ENCODE measurements around the gene NLRP4.
"Not testable (repeated sequence)": the region's sequence is repeated elsewhere in the genome, so short reads cannot be mapped to it uniquely, and the experiment has no call there.

NLRP4 gene

GRCh38 chr19:55882626-55883025 is 46.3 kb downstream of the NLRP4 start:
- no peak for DNase-seq

DNA sequence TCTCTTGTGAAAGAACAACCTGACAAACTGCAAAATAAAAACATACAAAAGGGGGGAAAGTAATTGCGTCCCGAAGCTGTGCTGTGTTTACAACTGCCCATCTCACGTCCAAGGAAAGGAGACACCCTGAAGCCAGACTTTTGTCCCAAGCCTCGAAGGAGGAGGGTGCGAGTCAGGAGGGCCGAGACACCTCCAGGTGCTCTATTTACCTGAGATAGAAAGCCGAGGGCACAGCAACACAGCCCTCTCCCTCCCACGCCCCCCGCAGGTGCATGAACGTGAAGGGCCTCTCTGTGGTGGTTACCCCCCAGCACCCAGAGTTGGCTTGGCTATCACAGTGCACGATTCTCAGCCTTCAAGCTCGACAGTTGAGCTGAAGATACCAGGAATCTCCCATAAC is 62.6 kb downstream of the NLRP4 start:
- no peak for DNase-seq

- DNase-seq = no peak
Measured at GRCh38 chr19:55901369-55902079, 65.2 kb downstream of the NLRP4 start.

- no peak for DNase-seq
Measured at GRCh38 chr19:55902080-55902751, 65.9 kb downstream of the NLRP4 start.

DNA sequence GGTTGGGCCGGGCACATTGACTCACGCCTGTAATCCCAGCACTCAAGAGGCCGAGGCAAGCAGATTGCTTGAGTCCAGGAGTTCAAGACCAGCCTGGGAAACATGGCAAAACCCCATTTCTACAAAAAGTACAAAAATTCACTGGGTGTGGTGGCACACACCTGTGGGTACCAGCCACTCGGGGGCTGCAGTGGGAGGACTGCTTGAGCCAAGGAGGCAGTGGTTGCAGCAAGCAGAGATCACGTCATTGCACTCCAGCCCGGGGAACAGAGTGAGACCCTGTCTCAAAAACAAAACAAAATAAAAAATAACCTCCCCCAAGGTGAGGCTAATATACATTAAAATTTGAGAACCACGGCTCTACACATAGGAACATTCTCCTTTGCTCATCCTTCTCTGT is 70.9 kb downstream of the NLRP4 start:
- no peak for DNase-seq

- DNase-seq = no peak
Measured at GRCh38 chr19:55907746-55908145, 71.4 kb downstream of the NLRP4 start.

- DNase-seq = no peak
Measured at GRCh38 chr19:55909801-55910200, 73.5 kb downstream of the NLRP4 start.

- DNase-seq = no peak
Measured at GRCh38 chr19:55912916-55913315, 76.6 kb downstream of the NLRP4 start.

DNA sequence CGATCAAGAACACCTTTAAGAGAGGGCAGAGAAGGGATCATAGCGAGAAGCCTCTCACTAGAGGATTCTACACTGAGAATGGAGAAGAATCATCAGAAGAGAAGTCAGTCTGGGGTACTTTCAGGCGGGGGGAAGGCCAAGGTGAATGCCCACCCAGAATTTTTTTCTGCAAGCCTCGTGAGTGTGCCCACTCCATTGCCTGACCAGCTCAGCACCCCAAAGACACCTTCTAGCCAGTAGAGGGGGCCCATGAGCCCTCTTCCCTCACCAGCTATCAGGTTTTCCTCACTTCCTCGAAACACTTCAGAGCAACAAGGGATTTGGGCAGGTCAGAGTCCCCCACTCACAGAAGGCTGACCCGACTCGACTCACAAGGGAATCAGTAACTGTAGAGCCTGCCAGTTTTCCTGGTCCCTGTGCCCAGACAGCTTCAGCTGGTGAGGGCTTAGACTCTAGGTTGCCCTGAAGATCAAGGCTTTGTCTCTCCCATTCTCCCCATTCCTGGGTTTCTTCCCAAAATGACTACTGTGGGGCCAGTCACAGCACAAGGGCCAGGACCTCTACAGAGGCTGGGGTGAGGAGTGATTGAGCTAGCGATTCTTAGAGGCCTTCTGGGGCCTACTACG is 77.4 kb downstream of the NLRP4 start:
- DNase-seq = no peak

GRCh38 chr19:55923556-55923955 is 87.2 kb downstream of the NLRP4 start:
- DNase-seq = no peak

- DNase-seq = no peak
Measured at GRCh38 chr19:55927991-55928390, 91.7 kb downstream of the NLRP4 start.

DNA sequence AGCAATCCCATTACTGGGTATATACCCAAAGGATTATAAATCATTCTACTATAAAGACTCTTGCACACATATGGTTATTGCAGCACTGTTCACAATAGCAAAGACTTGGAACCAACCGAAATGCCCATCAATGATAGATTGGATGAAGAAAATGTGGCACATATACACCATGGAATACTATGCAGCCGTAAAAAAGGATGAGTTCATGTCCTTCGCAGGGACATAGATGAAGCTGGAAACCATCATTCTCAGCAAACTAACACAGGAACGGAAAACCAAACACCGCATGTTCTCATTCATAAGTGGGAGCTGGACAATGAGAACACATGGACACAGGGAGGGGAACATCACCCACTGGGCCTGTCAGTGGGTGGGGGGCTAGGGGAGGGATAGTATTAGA is 92.9 kb downstream of the NLRP4 start:
- DNase-seq = not testable (repeated sequence)

GRCh38 chr19:55930996-55931515 is 94.7 kb downstream of the NLRP4 start:
- no peak for DNase-seq

Data from stimulated activated naive CD4-positive, alpha-beta T cell treated with Interleukin-2 at 50 U/mL for 16 hours (primary cell).